PC-9 (cell line): ENCODE results near the gene MLX. TPM values are rescaled to one million over a fixed set of nuclear protein-coding genes. Genes with fewer than 3 reads are reported as not detected.

Experiments
- BruUV-seq: library from RNA; stranded (reverse); fragments of 400-500 nt; replicated peaks from 2 replicates; lab custom pipeline; 2021; lab: Mats Ljungman, UMichigan
- CTCF ChIA-PET: fragments of 300-600 bp; sonication (Branson Sonifier 250); formaldehyde crosslinking; loops from one replicate; lab custom pipeline; 2022; ENCODE audit warnings: antibody characterized with exemption; lab: Charles Lee
- POLR2A ChIA-PET: fragments of 300-600 bp; sonication (Branson Sonifier 250); formaldehyde crosslinking; loops from one replicate; lab custom pipeline; 2022; ENCODE audit warnings: antibody characterized with exemption; ENCODE audit not compliant: unreplicated experiment; lab: Charles Lee
- DNase-seq, 2 experiments: peaks; one replicate each; pipeline versions ENCODE4 v3.0.0 to v3.0.0-alpha.2; 2015 to 2022; ENCODE audit warnings: mixed read lengths in 1 of 2
- H2AFZ ChIP-seq: fragments of 200-600 bp; sonication (generic); 2 replicates; pipeline ENCODE4 v1.8.1; 2017; ENCODE audit warnings: antibody characterized with exemption
- H3F3A ChIP-seq: fragments of 200-600 bp; sonication (generic); 2 replicates; pipeline ENCODE4 v1.8.1; 2017; ENCODE audit warnings: antibody characterized with exemption, mild to moderate bottlenecking, low read depth; ENCODE audit not compliant: insufficient read depth
- H3K27ac ChIP-seq: fragments of 200-600 bp; sonication (generic); 2 replicates; pipeline ENCODE4 v1.6.1; 2016; ENCODE audit warnings: mixed run types
- H3K27me3 ChIP-seq: fragments of 200-600 bp; sonication (generic); 2 replicates; pipeline ENCODE4 v1.6.1; 2016; ENCODE audit warnings: low read depth, mixed run types; ENCODE audit not compliant: insufficient read depth
- H3K36me3 ChIP-seq: fragments of 200-600 bp; sonication (generic); 2 replicates; pipeline ENCODE4 v1.6.1; 2016; ENCODE audit warnings: low read depth, mixed run types
- H3K4me1 ChIP-seq: fragments of 200-600 bp; sonication (generic); replicated peaks from 2 replicates; pipeline ENCODE4 v1.6.1; 2016; ENCODE audit warnings: mixed run types; ENCODE audit not compliant: insufficient read depth
- H3K4me2 ChIP-seq: fragments of 200-600 bp; sonication (generic); 2 replicates; pipeline ENCODE4 v1.6.1; 2017; ENCODE audit warnings: mixed run types
- H3K4me3 ChIP-seq: fragments of 200-600 bp; sonication (generic); 2 replicates; pipeline ENCODE4 v1.6.1; 2016; ENCODE audit warnings: mixed run types
- H3K79me2 ChIP-seq: fragments of 200-600 bp; sonication (generic); 2 replicates; pipeline ENCODE4 v1.6.1; 2017; ENCODE audit warnings: low read depth, mixed run types
- H3K9me2 ChIP-seq: fragments of 200-600 bp; sonication (generic); 2 replicates; pipeline ENCODE4 v1.8.1; 2017; ENCODE audit warnings: mild to moderate bottlenecking; ENCODE audit not compliant: insufficient read depth
- H3K9me3 ChIP-seq: fragments of 200-600 bp; sonication (generic); 2 replicates; pipeline ENCODE4 v1.8.1; 2016; ENCODE audit warnings: low read depth; ENCODE audit not compliant: insufficient read depth
- H4K20me1 ChIP-seq: fragments of 200-600 bp; sonication (generic); 2 replicates; pipeline ENCODE4 v1.8.1; 2017; ENCODE audit not compliant: insufficient read depth
- CTCF ChIP-seq: fragments of 200-600 bp; sonication (generic); conservative IDR thresholded peaks from 2 replicates; pipeline ENCODE4 v1.6.1; 2017; ENCODE audit warnings: mixed run types, antibody characterized with exemption, mild to moderate bottlenecking, moderate library complexity
- EZH2 ChIP-seq: fragments of 200-600 bp; sonication (generic); IDR thresholded peaks from 2 replicates; pipeline ENCODE4 v1.8.0; 2017; ENCODE audit warnings: antibody characterized with exemption, low read depth
- intact Hi-C: fragments of 100-400 bp; cut with micrococcal nuclease; formaldehyde crosslinking; loops from one replicate; pipeline ENCODE4 v1.10.0; 2022; ENCODE audit not compliant: unreplicated experiment
- total RNA-seq: library from RNA; stranded (reverse); gene quantifications from 2 replicates; pipeline ENCODE4 v1.2.3, GENCODE V29; 2021

MLX gene
- total RNA-seq, 1 experiment from 2014 or later: 26.0 TPM

GRCh38 chr17:42529061-42529460 is 37.8 kb upstream of the MLX start:
- no peak overlapping the region for H3K4me2 ChIP-seq
- H3K27me3 ChIP-seq: no peaks in the 10 kb centered on the region
- H3K36me3 ChIP-seq: no peaks in the 10 kb centered on the region
- CTCF ChIA-PET: no interaction called here
- BruUV-seq: no TSS peak
- H3K9me2 ChIP-seq: no peaks in the 10 kb centered on the region
- H4K20me1 ChIP-seq: no peaks in the 10 kb centered on the region
- no peak overlapping the region for H2AFZ ChIP-seq
- H3K4me1 ChIP-seq: peaks cover 9% of the 10 kb centered on the region
- DNase-seq: no peak
- no peaks in the 10 kb centered on the region for H3K9me3 ChIP-seq
- intact Hi-C loops: no loop called here
- peaks cover 38% of the 10 kb centered on the region for H3F3A ChIP-seq
- POLR2A ChIA-PET: no interaction called here
- no peak overlapping the region for H3K27ac ChIP-seq
- no peaks in the 10 kb centered on the region for H3K79me2 ChIP-seq
- TF ChIP-seq CTCF (no peak), EZH2 (no peak)
- H3K4me3 ChIP-seq: no peak overlapping the region

- Histone ChIP-seq H3K79me2 (no peaks in the 10 kb centered on the region), H3K9me3 (no peaks in the 10 kb centered on the region), H3K4me3 (no peak overlapping the region), H3F3A (peaks cover 39% of the 10 kb centered on the region; the same call in 1 of the 2 replicates), H4K20me1 (no peaks in the 10 kb centered on the region), H3K27ac (no peak overlapping the region), H3K4me1 (peaks cover 17% of the 10 kb centered on the region), H3K36me3 (no peaks in the 10 kb centered on the region), H3K27me3 (no peaks in the 10 kb centered on the region), H2AFZ (no peak overlapping the region), H3K4me2 (no peak overlapping the region), H3K9me2 (no peaks in the 10 kb centered on the region)
- TF ChIP-seq EZH2 (no peak), CTCF (no peak)
- BruUV-seq: no TSS peak
- intact Hi-C loops: no loop called here
- ChIA-PET CTCF (interaction anchor here (0.6 kb wide), 1 partner anchor 656 kb away, joined by 17 read pairs; no protein-coding TSS in a partner anchor), POLR2A (no interaction called here)
- no peak for DNase-seq
Observed at GRCh38 chr17:42530952-42531454, 35.9 kb upstream of the MLX start.

GRCh38 chr17:42531455-42532354 is 35.2 kb upstream of the MLX start:
- H3K4me3 ChIP-seq: peak overlapping the region; percentile 55; the same call in 1 of the 2 replicates
- no peak overlapping the region for H3K27ac ChIP-seq
- ChIA-PET CTCF (interaction anchor here (0.6 to 1.1 kb wide), 4 partner anchors 17 to 657 kb away, joined by 4 to 17 read pairs (median 10); partner anchors contain the start of gene IFI35), POLR2A (interaction anchor here (0.6 kb wide), 3 partner anchors 11 to 292 kb away, joined by 3 to 18 read pairs (median 11); partner anchors contain the start of gene BECN1)
- H3K4me1 ChIP-seq: peaks cover 17% of the 10 kb centered on the region
- peak overlapping the region; percentile 80 for H3K4me2 ChIP-seq
- H3K36me3 ChIP-seq: no peaks in the 10 kb centered on the region
- peaks cover 2% of the 10 kb centered on the region for H3K79me2 ChIP-seq
- intact Hi-C loops: no loop called here
- H3K9me2 ChIP-seq: no peaks in the 10 kb centered on the region
- BruUV-seq: no TSS peak
- no peaks in the 10 kb centered on the region for H3K27me3 ChIP-seq
- TF ChIP-seq EZH2 (no peak), CTCF (peak; percentile 53; the same call in 1 of the 2 replicates)
- no peaks in the 10 kb centered on the region for H3K9me3 ChIP-seq
- no peaks in the 10 kb centered on the region for H4K20me1 ChIP-seq
- H2AFZ ChIP-seq: peak overlapping the region; percentile 78
- peak in 1 of 2 experiments; percentile 55 for DNase-seq
- peaks cover 38% of the 10 kb centered on the region; the same call in 1 of the 2 replicates for H3F3A ChIP-seq
